ENCODE data around the gene ORM1. TPM values are rescaled to one million over a fixed set of nuclear protein-coding genes. Genes with fewer than 3 reads are reported as not detected.

ORM1 gene
- total and polyA plus RNA-seq, 12 donors: 2.9 to 26.0 (median 5.1) TPM; not detected in 1

GRCh38 chr9:114309096-114309495 is 13.8 kb upstream of the ORM1 start:
- DNase-seq: peak in 4 of 7 donors; percentile 5 to 44 (median 12)
- Histone ChIP-seq H3K27ac (no peak overlapping the region), H3K36me3 (replicated peaks in 1 of 2) (peaks cover 0 to 5% of the 10 kb centered on the region in 2 donors), H3K4me1 (replicated peaks in 1 of 2) (no peaks in the 10 kb centered on the region), H3K27me3 (no peaks in the 10 kb centered on the region), H3K9me3 (replicated peaks in 1 of 3) (no peaks in the 10 kb centered on the region), H3K4me3 (no peak overlapping the region)
- WGBS, 4 donors: 86 to 97% (median 95%) methylated on average over 6 to 13 of the region's 13 CpGs
- TF ChIP-seq, protein P1, sequence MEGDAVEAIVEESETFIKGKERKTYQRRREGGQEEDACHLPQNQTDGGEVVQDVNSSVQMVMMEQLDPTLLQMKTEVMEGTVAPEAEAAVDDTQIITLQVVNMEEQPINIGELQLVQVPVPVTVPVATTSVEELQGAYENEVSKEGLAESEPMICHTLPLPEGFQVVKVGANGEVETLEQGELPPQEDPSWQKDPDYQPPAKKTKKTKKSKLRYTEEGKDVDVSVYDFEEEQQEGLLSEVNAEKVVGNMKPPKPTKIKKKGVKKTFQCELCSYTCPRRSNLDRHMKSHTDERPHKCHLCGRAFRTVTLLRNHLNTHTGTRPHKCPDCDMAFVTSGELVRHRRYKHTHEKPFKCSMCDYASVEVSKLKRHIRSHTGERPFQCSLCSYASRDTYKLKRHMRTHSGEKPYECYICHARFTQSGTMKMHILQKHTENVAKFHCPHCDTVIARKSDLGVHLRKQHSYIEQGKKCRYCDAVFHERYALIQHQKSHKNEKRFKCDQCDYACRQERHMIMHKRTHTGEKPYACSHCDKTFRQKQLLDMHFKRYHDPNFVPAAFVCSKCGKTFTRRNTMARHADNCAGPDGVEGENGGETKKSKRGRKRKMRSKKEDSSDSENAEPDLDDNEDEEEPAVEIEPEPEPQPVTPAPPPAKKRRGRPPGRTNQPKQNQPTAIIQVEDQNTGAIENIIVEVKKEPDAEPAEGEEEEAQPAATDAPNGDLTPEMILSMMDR (IDR thresholded peaks at IDR 0.05): no peak
- no peak for TF ChIP-seq POLR2A (IDR thresholded peaks at IDR 0.05)
- intact Hi-C loops (cut with DNase I): no loop called here

- H3K27me3 ChIP-seq: no peaks in the 10 kb centered on the region
- intact Hi-C loops (cut with DNase I): no loop called here
- 87 to 90% (median 88%) methylated on average over 20 to 22 of the region's 22 CpGs for WGBS, 4 donors
- H3K27ac ChIP-seq: no peak overlapping the region
- H3K36me3 ChIP-seq (replicated peaks in 1 of 2): peaks cover 0 to 5% of the 10 kb centered on the region in 2 donors
- no peaks in the 10 kb centered on the region for H3K4me1 ChIP-seq (replicated peaks in 1 of 2)
- DNase-seq: peak in 4 of 7 donors; percentile 9 to 30 (median 14)
- no peak overlapping the region for H3K4me3 ChIP-seq
- TF ChIP-seq, protein P1 (IDR thresholded peaks at IDR 0.05): no peak
- no peak for TF ChIP-seq POLR2A (IDR thresholded peaks at IDR 0.05)
- no peaks in the 10 kb centered on the region for H3K9me3 ChIP-seq (replicated peaks in 1 of 3)
These were observed 12.1 kb upstream of the ORM1 start for GRCh38 chr9:114310471-114311450.

DNA sequence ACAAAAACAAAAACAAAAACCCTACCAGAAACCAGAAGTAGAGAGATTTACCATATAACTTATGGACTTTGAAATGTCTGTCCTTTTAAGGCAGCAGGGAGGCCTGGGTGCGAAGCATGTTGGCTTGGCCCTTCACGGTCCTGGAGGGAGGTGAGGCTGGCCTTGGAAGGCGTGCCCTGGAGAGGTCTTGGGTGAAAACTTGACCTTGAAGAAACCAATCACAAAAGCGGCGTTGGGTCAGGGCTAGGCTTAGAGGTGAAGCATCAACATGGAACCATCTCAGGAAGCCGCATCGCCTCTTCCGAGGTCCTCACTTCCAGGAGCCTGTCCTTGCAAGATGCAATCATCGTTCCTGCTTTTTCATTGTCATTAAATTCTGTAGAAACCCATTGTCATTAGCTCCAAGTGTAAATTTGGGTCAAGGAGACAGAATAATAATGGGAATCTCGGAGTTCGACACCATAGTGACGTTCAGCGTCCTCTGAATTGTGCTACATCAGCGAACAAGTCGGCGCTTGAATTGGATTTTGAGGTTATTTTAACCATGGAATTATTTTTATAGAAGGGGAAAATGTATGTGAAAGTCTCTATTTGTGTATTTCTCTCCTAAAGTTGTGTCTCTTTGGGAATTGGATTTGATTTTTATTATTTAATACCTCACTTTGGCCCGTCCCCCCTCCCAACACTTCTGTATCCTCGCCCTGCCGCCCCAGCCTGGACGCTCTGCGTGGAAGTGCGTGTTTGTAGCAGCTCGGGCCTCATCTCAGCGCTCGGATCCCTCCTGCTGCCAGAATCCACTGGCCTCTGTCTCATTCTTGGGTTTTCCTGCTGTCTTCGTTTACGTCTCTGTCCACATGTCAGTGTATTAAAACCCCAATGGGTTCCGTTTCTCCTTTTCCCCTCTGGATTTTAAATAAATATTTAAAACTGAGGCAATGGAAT is 11.1 kb upstream of the ORM1 start:
- H3K27me3 ChIP-seq: no peaks in the 10 kb centered on the region
- peaks cover 0 to 5% of the 10 kb centered on the region in 2 donors for H3K36me3 ChIP-seq (replicated peaks in 1 of 2)
- WGBS, 4 donors: 92 to 95% (median 93%) methylated on average over 28 of the region's 28 CpGs
- TF ChIP-seq, protein P1 (IDR thresholded peaks at IDR 0.05): no peak
- no peak for TF ChIP-seq POLR2A (IDR thresholded peaks at IDR 0.05)
- DNase-seq: peak in 5 of 7 donors; percentile 5 to 43 (median 11)
- H3K4me1 ChIP-seq (replicated peaks in 1 of 2): no peaks in the 10 kb centered on the region
- intact Hi-C loops (cut with DNase I): no loop called here
- H3K27ac ChIP-seq: no peak overlapping the region
- no peak overlapping the region for H3K4me3 ChIP-seq
- H3K9me3 ChIP-seq (replicated peaks in 1 of 3): no peaks in the 10 kb centered on the region

- peak in 4 of 7 donors; percentile 4 to 21 (median 6) for DNase-seq
- no peak for TF ChIP-seq POLR2A (IDR thresholded peaks at IDR 0.05)
- TF ChIP-seq, protein P1 (IDR thresholded peaks at IDR 0.05): no peak
These were observed 10.4 kb upstream of the ORM1 start for GRCh38 chr9:114312513-114312875.

More at GRCh38 chr9:114312513-114312875, 10.4 kb upstream of the ORM1 start:
- Histone ChIP-seq H3K9me3 (replicated peaks in 1 of 3) (no peaks in the 10 kb centered on the region), H3K4me1 (replicated peaks in 1 of 2) (no peaks in the 10 kb centered on the region), H3K27ac (no peak overlapping the region), H3K4me3 (no peak overlapping the region), H3K27me3 (no peaks in the 10 kb centered on the region), H3K36me3 (replicated peaks in 1 of 2) (peaks cover 0 to 5% of the 10 kb centered on the region in 2 donors)
- intact Hi-C loops (cut with DNase I): no loop called here
- 82 to 89% (median 87%) methylated on average over 8 of the region's 8 CpGs for WGBS, 4 donors

All from adrenal gland (tissue), 12 donors.